GF-D8 (cell line): Measurements from ENCODE around the gene TRPM6.
"Not testable (repeated sequence)": the region's sequence is repeated elsewhere in the genome, so short reads cannot be mapped to it uniquely, and the experiment has no call there.

Experiments used
- DNase-seq: peaks from one replicate; lab custom pipeline; 2025; lab: John Stamatoyannopoulos, UW

Gene TRPM6

DNA sequence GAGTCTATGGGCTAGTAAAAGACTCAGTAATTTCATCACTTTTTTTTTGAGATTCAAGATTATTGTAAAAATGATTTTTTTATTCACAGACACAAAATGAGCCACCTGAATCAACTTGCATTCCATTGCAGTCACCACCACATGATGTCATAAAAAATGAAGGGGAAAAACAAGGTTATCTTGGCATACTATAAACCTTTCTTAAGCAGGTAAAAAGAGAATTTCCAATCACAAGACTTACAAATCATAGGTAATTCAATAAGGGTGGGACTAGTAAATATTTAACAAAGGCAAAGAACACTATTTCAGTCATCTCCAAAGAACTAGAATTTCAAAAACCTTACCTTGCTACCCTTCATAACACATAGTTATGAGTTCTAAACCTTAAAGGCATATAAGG is 30.7 kb downstream of the TRPM6 start:
- no peak for DNase-seq

DNA sequence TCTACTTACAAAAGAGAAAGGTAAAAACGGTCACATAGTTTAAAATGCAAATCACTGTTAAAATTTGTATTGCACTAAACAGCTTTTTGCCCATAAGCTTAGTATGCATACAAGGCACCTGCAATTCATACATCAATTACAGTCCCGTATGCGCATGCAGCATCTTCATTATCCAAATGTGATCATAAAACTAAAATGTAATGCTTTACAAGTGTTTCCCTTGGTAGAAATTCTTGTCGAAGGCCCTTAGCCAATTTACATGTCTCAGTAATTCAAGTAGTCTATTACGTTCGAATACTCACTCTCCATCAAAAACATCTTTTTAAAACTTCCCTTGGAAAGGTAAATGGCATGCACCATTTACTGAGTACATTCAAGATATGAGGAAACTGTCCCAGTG is 32.6 kb downstream of the TRPM6 start:
- no peak for DNase-seq

- DNase-seq = not testable (repeated sequence)
Measured at GRCh38 chr9:74853024-74853423, 34.7 kb downstream of the TRPM6 start.

- DNase-seq = no peak
Measured at GRCh38 chr9:74848153-74848525, 39.6 kb downstream of the TRPM6 start.

DNA sequence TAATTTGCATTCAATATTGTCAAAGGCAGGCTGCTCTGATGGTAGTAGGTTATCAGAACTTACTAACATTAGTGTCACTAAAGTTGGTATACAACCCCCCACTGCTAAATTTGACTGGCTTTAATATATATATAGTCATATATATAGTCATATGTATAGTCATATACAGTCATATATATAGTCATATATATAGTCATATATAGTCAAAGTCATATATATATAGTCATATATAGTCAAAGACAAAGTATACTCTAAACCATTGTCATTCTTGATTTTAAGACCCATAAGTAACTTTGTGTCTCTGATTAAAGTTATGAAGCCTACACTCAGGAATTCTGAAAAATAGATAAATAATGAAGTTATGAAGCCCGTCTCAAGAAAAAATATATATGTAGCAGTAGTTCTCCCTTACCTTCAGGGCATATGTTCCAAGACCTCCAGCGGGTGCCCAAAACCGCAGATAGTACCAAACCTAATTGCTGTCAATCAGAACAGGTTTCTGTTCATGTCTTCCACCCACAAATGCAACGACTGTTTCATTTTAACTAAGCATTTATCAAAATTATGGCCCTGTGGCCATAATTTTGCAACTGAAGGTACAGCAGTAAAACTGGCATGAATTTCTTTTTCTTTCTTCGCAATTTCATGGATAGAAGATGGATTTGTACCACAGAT is 40.1 kb downstream of the TRPM6 start:
- DNase-seq = no peak

DNA sequence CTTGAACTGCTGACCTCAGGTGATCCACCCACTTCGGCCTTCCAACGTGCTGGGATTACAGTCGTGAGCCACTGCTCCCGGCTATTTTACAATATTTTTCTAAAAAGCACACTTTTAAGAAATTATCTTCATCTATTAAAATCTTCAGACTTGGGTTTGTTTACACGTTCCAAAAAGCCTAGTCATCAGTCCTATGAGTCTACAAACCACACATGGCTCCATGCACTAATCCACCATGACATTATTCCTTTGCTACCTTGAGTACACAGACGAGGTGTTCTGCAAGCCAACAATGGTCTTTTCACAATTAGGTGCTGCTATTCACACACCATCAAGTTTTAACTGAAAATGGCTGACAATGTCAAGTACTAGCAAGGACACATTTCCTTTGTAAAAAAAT is 41.0 kb downstream of the TRPM6 start:
- no peak for DNase-seq

DNA sequence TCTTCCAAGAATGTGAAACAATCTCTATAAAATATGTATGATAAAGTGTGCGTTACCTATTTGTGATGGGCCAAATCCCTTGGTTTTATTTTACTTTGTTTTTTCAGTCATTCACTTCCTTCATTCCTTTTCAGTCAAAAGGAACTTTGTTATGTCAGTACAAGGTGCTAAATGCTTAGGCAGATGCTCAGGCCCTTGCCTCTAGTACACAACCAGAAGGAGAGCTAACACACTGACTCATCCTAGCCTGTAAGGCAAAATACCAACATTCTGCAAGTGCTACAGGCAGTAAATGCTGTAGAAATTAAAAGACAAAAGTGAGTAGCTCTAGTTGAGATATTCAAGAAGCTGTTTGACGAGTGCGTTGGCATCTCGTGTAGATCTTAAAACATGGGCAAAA is 49.4 kb downstream of the TRPM6 start:
- no peak for DNase-seq

DNA sequence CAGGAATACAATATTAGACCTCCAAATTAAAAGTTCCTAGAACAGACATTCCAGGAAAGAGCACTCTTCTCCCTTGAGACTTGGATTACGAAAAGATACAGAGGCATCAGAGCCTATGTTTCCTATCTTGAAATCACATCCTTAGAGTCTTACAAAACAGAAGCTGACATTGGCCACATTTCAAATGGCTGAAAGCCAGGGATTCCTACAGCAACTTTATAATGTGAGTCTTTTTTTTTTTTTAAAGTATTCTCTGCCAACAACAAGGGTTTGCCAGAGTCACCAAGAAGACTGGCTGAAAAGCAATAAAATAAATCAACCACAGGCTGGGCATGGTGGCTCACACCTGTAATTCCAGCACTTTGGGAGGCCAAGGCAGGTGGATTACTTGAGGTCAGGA is 63.1 kb downstream of the TRPM6 start:
- DNase-seq = peak; percentile 25

DNA sequence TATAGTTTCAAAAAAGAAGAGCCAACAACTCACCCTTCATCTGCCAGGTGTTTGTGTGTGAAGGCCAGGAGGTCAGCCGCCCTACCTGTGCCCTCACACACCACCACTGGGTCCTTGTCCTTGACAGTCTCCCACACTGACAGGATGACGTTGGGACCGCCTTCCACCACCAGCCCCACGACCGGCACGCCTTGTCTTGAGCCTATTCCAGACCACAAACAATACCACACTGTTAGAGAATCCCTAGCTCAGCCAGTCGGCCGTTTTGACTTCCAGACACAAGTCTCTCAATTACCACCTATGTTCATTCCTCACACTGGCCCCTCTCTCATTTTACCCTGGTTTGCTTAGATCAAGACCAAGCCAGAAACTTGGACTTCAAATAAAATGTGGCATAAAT is 66.1 kb downstream of the TRPM6 start:
- DNase-seq = no peak

GRCh38 chr9:74817816-74818215 is 69.9 kb downstream of the TRPM6 start:
- DNase-seq = no peak

- no peak for DNase-seq
Measured at GRCh38 chr9:74817281-74817810, 70.4 kb downstream of the TRPM6 start.

DNA sequence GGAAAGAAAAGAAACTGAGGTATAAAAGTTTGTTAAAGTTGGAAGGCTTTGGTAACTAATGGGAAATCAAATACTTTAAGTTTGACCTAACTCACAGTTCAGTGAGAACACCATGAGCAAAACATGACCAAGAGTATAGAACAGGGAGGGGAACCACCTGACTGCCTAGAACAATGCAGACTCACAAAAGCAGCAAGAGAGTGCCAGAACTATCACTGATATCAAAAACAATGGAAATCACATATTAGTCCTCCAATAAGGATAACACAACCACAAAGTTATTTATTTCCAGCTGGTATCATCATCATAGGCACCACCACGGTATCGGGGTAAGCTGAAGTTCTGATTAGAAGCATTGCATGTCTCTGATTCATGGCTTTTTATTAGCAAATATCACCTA is 77.5 kb downstream of the TRPM6 start:
- DNase-seq = no peak

DNA sequence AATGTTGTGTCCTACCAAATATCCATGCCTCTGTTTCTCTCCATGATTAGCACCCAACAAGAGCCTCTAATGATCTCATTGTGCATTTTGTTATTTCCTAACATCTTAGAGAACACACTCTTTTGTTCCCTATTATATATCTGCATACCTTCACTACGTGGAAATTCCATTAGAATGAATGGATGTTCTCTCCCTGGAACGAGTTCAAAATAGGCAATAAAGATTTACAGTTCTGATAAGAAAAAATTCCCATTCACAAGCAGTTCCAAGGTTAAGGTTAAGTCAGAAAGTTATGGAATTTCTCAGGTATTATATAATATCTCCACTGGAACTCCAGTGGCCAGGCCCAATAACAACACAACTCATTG is 83.7 kb downstream of the TRPM6 start:
- DNase-seq = no peak

GRCh38 chr9:74803376-74804017 is 84.2 kb downstream of the TRPM6 start:
- DNase-seq = no peak

DNA sequence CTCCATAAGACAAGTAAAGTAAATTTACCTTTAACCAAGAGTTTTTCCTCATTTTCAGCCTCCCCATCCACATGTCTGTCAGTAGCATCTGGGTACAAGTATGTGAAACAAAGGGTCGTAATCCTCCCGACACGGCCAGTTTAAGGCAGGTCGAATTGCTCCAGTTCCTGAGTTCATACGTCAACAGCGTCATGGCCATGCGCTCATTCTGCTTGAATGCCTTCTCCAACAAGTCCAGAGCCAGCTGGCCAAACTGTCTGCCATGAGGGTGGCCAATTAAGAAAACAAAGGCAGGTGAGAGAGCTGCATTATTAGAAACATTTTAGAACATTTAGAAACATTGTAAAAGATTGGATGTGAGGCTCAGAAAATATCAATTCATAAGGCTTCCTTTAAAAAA is 87.5 kb downstream of the TRPM6 start:
- DNase-seq = no peak

DNA sequence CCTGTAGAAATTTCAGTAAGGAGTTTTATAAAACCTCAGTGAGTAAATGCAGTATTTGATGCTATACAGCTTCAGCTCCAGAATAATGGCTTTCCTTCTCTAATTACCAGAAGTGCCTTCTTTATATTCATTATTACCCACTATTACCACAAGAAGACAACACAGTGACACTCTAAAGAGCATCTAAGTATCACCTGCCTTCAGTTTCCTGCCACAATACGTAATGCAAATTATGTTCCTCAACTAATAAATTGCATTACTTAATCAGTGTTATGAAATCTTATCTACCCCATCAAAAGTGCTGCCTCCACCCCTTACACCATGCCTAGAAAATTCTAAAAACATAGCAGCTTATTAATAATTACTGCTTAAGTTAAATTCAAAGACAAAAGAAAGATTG is 91.9 kb downstream of the TRPM6 start:
- DNase-seq = no peak

- no peak for DNase-seq
Measured at GRCh38 chr9:74795081-74795480, 92.6 kb downstream of the TRPM6 start.

DNA sequence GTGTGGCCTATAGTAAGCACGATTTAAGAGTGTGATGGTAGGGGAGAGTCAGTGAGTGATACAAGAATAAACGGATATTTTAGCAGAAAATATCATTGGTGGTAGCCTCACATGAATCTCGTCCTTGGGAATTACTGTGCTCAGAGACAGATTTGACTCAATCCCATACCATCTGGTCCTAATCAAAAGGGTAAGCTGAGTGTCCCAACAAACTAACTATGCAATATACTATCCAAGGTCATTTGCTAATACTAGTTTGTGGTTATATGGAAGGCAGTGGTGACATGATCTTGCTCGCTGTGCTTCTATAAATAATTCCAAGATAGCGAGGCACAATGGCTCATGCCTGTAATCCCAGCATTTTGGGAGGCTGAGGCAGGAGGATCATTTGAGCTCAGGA is 103.2 kb downstream of the TRPM6 start:
- DNase-seq = no peak

DNA sequence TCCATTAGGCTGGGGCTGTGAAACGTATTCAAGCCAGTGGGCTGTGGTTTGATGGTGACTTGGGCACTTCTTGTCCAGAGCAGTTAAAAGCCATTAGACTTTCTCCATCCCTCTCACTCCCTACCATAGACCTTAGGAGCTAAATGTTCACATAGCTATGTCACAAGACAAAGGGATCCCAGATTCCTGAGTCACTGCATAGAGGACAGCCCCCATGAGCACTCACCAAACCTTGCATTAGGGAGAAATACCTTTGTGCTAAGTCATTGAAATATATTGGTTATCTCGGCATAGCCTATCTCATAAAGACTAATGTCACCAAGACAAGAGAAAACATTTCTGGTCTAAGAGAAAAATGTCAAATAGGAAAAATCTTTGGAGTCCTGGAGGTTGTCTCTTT is 104.3 kb downstream of the TRPM6 start:
- no peak for DNase-seq

DNA sequence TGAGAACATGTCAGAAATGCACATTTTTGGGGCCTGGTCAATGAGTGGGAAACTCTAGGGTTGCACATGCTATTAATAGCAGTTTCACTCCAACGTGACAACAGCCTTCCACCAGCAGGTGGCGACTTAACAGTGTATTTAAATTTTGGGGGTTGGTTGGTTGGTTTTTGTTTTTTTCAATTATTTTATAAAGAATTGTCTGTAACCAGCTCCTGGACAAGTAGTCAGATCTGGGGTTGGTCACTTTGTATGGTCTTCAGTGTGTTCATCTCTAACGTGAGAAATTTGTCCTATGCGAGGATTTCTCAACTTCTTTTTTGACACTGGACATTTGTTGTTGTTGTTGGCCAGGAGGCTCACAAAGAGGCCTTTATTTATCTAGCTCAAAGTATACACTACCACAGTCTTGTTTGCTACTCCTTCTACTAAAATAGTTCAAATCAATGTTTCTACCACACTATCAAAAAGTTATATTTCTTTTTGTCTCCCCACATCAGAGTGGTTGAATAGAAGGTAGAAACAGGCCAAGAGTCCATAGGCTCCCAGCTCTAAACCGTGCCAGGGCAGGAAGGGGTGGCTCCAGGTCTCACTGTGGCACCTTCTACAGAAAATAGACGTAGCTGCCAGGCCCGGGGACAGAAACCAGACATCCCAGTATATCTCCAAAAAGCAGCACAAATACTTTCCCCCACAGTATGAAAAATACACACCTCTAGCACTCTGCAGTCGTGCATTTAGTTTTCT is 110.4 kb downstream of the TRPM6 start:
- no peak for DNase-seq

GRCh38 chr9:74775396-74775795 is 112.3 kb downstream of the TRPM6 start:
- DNase-seq = no peak

- no peak for DNase-seq
Measured at GRCh38 chr9:74773886-74774479, 113.7 kb downstream of the TRPM6 start.

DNA sequence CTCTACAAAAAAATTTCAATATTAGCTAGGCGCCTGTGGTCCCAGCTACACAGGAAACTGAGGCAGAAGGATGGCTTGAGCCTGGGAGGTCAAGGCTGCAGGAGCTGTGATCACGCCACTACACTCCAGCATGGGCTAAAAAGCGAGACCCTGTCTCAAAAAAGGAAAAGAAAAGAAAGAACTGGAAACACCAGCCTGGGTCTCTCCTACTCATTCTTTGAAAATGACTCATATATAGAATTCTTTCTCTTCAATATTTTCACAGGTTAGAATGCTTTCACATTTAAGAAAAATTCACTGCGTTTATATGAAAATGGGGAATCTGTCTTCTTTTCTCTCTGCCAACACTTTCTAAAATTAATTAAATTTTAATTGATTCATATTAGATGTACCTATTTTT is 115.6 kb downstream of the TRPM6 start:
- DNase-seq = no peak
